Femur (tissue), 1 donor: ENCODE data around the gene NFE2.
A peak's percentile ranks its signal among the peaks of the same experiment; 100 is the strongest.
"Not testable (repeated sequence)": the region's sequence is repeated elsewhere in the genome, so short reads cannot be mapped to it uniquely, and the experiment has no call there.

ENCODE experiments used
- DNase-seq: peaks from one replicate; pipeline ENCODE4 v3.0.0-alpha.2; 2017

Gene NFE2

GRCh38 chr12:54306925-54307741 is 6.3 kb upstream of the NFE2 start:
- DNase-seq, result peak; percentile 83

- DNase-seq, result peak; percentile 83
Measured at GRCh38 chr12:54304187-54304810, 3.5 kb upstream of the NFE2 start.

DNA sequence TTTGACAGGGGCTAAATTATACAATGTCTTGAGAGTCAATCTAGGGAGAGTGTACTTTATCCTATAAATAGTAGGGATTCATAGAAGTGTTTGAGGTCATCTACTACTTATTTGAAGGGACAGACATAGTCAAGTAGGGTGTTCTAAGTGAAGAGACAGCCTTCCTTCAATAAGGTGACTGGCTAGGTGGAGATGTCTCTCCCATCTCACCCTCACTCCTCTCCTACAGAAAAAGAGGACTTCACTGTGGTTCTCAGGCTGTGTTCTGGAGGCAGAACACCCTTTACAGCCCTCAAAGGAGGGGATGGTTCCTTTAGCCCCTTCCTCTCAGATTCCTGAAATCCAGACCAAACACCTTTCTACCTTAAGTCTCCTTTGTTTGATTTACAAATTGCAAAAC is 2.8 kb upstream of the NFE2 start:
- no peak for DNase-seq

DNA sequence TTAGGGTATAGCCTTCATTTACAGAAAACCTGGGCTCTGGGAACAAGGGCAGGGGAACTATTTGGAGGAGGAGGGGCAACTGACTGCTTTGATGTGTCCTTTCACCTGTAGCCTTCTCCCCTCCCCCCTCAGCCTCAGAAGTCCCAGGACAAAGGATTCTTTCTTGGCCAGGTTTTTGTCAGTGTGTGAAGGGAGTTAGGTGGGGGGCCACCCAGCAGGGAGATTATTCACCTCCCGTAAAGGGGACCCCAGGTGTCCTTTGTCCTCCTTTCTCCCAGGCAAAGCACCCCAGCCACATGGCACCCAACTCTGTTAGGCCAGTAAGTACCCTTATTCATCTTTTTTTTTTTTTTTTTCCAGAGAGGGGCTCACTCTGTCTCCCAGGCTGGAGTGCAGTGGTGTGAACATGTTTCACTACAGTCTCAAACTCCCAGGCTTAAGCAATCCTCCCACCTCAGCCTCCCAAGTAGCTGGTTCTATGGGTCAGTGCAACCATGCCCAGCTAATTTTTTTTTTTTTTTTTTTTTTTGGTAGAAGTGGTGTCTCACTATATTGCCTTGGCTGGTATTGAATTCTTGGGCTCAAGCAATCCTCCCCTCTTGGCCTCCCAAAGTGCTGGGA is 723 bp upstream of the NFE2 start:
- no peak for DNase-seq

GRCh38 chr12:54300225-54300731 is 537 bp downstream of the NFE2 start:
- no peak for DNase-seq

- DNase-seq, result no peak
Measured at GRCh38 chr12:54299515-54300224, 1.1 kb downstream of the NFE2 start.

DNA sequence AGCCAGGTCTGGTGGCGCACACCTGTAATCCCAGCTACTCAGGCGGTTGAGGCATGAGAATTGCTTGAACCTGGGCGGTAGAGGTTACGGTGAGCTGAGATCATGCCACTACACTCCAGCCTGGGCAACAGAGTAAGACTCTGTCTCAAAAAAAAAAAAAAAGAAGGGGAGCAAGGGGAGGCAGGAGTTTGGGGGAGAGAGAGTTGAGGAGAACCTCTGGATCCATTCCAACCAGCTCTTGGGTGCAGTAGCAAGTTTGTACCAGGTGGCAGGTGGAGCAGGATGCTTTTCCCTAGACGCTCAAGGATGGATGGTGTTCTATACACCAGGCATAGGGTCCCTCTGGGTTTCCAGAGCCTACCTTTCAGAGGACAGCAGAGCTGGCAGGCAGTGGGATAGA is 1.9 kb downstream of the NFE2 start:
- DNase-seq, result no peak

DNA sequence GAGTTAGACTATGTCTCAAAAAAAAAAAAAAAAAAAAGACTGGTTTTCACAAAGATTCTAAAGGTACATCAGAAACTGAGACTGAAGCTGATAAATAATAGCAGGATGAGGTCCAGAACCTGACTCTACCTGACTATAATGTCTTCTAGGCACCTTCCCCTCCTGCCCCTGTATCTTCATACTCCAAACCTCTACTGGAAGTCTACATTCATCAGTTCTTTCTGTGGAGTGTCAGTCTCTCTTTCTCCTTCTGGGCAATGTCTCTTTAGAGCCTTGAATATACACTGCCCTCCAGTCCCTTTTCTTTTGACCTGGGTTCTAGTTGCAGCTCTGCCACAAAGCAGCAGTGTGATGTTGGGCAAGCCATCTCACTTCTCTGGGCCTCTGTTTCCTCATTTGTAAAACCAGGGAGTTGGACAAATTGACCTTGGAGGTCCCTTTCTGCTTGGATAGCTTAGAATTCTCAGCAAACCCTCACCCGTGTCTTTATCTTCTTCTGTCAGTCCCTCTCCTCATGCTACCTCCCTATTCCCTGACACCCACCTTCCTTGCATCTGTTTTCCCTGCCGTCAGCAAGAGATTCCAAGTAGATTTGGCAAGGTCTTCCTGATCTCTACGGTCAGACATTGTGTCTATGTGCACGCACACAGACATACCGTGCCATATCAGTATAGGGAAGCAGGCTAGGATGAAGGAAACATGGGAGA is 4.3 kb downstream of the NFE2 start:
- DNase-seq, result no peak

DNA sequence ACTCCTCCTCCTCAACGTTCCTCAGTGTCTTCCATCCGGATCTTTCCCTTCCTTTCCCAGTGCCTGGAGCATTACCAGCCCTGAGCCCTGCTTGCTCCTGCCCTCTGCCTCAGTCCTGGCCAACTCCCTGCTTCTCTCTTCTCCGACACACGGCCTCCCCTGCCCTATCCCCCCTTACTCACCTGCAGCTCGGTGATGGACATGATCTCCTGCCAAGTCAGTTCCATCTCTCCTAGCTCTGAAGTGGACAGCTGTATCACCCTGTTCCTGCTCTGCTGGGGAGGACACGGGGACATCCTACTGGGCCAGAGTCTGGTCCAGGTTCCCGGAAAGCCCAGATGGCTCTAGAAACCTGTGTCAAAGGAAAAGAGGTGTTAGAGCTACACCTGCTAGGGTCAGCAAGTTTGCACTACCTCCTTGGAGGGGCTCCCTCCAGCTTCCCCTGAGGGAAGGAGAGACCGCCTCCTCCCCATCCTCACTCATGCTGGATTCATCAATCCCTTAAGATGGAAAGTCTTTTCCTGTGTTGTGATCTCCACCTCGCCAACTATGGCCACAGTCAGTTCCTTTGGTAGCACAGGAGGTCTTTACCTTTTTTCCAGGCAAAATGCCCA is 5.8 kb downstream of the NFE2 start:
- DNase-seq, result no peak

DNA sequence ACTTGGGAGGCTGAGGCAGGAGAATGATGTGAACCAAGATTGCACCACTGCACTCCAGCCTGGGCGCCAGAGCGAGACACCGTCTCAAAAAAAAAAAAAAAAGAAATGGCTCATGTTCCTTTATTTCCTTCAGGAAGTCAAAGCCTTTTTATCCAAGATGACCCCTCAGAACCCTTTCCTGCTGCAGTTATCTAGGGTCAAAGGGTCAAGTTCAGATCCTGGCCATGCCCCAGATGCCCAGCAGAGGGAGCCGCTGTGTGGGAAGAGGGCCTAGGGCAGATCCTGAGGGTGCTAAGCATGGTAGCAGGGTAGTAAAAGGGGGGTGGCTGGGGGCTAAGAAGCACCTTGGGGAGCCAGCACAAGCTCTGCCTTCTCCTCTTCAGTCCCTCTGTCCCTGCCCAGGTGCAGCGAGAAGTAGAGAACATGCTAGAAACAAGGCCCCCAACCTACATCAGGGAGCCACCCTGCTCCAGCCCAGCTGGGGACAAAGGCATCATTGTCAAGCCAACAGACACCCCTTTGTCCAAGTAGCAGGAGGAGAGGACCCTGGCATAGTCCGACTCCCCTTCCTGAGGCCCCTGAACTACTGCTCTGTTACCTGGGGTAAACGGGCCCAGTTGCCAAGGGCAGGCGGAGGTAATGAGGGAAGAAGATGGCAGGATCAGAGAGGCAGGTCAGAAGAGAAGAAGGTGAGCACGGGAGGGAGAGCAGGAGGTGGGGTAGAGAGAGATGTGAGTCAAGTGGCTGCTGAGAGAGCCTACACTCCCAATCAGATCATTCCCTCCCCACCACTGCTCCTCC is 6.5 kb downstream of the NFE2 start:
- peak; percentile 43 for DNase-seq

DNA sequence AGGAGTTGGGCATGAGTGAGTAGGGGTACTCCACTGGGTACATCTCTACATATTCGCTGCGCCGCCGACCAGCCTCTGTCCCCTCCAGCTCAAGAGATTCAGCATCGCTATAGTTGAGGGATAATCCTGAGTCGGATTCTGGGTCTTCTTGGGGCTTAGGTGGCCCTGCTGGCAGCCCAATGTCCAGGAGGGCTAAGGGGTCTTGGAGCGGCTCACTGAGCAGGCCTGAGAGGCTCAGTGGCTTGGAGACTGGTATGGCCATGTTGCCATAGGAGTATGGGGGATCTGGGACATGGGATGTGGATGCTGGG is 7.9 kb downstream of the NFE2 start:
- no peak for DNase-seq

GRCh38 chr12:54292083-54292930 is 8.5 kb downstream of the NFE2 start:
- DNase-seq, result no peak

DNA sequence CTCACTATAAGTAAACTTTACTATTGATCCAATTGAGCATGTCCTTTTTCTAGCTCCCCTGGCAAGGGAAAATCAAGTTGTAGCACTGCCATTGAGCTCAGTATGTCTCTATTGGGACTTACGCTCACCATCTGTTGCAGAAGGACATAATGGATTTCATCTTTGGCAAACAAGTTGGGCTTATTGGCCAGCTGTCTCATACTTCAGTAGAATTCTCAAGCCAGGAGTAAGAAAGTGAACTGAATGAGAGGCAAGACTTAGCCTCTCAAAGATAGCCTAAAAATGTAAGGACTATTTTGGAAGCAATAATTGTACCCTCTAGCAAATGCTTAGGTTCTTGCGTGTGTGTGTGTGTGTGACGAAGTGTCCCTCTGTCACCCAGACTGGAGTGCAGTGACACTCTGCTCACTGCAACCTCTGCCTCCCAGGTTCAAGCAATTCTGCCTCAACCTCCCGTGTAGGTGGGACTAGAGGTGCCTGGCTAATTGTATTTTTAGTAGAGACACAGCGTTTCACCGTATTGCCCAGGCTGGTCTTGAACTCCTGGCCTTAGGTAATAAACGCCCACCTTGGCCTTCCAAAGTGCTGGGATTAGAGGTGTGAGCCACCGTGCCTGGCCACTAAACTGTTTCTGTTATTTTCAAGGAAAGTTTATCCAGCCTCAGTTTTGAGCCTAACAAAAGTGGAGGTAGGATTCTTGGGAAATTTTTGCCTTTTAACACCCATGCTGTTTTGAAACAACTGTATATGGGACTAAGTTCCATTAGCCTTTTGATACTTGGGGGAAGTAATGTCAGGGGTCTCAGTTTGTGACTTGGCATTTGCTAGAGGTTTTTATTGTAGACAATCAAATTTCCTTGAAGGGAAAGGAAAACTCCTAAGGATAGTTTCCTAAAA is 13.3 kb downstream of the NFE2 start:
- no peak for DNase-seq

GRCh38 chr12:54286042-54287030 is 14.5 kb downstream of the NFE2 start:
- no peak for DNase-seq

GRCh38 chr12:54285150-54286041 is 15.4 kb downstream of the NFE2 start:
- no peak for DNase-seq

DNA sequence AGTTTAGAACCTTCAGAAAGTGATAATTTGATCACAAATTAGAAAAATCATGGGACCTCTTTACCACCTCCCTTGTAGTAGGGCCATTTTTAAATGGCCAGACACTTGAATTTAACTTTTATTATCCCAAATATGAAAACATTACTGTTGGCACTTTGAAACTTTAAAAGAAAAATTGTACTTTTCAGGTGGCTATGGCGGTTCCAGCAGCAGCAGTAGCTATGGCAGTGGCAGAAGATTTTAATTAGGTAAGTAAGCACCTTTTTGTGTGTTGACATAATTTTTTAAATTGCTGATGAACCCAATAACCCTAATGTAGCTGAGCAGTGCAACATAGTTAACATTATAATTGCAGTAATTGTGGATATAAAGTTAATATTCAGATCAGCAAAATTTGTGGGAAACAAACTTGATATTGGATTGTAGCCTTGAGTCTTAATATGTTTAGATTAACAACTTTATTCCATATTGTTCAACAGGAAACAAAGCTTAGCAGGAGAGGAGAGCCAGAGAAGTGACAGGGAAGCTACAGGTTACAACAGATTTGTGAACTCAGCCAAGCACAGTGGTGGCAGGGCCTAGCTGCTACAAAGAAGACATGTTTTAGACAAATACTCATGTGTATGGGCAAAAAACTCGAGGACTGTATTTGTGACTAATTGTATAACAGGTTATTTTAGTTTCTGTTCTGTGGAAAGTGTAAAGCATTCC is 16.6 kb downstream of the NFE2 start:
- not testable (repeated sequence) for DNase-seq
